PFSK-1 (cell line): Measurements from ENCODE around the gene MRM1.

Source experiments
- SIN3A ChIP-seq: IDR thresholded peaks from 2 replicates; pipeline ENCODE4 v1.6.1; 2012; ENCODE audit warnings: mild to moderate bottlenecking, low read length, moderate library complexity, borderline replicate concordance; ENCODE audit not compliant: insufficient read depth
- TF ChIP-seq, protein P1 (sequence below), 2 experiments: IDR thresholded peaks; 2 replicates each; pipeline versions ENCODE4 v1.6.1 to v1.8.0; 2011 to 2012; ENCODE audit warnings: low read depth in 2 of 2, low read length in 2 of 2, control low read depth in 1 of 2, inconsistent platforms in 1 of 2, mild to moderate bottlenecking in 1 of 2, moderate library complexity in 1 of 2; ENCODE audit not compliant: insufficient read depth in 1 of 2

DNA sequence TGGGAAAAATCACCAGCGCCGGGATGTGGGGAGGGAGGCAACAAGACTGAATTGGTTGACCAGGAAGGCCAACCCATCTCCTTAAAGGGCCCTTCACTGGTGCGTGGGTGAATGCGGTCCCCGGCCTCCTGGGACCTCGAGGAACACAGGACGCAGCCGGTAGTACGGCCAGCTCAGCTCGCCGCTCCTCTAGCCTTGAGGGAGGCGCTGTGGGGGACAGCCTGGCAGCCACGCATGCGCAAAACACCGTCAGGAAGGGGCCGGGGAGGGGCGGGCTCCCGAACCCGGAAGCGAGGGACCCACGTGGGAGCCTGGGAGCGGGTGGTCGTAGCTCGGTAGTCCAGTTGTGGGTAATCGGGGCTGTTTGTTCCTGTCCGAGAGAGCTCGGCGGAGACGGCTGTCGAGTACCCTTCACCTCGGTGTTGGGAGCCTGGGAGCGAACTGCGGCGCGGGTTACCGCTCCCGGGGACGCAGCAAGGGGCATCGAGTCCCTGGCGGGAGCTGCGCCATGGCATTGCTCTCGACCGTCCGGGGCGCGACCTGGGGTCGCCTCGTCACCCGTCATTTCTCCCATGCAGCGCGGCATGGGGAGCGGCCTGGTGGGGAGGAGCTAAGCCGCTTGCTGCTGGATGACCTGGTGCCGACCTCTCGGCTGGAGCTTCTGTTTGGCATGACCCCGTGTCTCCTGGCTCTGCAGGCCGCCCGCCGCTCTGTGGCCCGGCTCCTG is at the start of gene MRM1:
- peak; percentile 48; the same call in 1 of the 2 replicates for TF ChIP-seq SIN3A
- TF ChIP-seq, protein P1, sequence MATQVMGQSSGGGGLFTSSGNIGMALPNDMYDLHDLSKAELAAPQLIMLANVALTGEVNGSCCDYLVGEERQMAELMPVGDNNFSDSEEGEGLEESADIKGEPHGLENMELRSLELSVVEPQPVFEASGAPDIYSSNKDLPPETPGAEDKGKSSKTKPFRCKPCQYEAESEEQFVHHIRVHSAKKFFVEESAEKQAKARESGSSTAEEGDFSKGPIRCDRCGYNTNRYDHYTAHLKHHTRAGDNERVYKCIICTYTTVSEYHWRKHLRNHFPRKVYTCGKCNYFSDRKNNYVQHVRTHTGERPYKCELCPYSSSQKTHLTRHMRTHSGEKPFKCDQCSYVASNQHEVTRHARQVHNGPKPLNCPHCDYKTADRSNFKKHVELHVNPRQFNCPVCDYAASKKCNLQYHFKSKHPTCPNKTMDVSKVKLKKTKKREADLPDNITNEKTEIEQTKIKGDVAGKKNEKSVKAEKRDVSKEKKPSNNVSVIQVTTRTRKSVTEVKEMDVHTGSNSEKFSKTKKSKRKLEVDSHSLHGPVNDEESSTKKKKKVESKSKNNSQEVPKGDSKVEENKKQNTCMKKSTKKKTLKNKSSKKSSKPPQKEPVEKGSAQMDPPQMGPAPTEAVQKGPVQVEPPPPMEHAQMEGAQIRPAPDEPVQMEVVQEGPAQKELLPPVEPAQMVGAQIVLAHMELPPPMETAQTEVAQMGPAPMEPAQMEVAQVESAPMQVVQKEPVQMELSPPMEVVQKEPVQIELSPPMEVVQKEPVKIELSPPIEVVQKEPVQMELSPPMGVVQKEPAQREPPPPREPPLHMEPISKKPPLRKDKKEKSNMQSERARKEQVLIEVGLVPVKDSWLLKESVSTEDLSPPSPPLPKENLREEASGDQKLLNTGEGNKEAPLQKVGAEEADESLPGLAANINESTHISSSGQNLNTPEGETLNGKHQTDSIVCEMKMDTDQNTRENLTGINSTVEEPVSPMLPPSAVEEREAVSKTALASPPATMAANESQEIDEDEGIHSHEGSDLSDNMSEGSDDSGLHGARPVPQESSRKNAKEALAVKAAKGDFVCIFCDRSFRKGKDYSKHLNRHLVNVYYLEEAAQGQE (IDR thresholded peaks at IDR 0.05; ENCODE audit: insufficient read depth in 1 of 2, low read depth in 2 of 2, low read length in 2 of 2), result no peak
